Bronchial epithelial cell (primary cell): ENCODE data around the gene SMCHD1. TPM values are rescaled to one million over a fixed set of nuclear protein-coding genes. Genes with fewer than 3 reads are reported as not detected.
"Not testable (repeated sequence)": the region's sequence is repeated elsewhere in the genome, so short reads cannot be mapped to it uniquely, and the experiment has no call there.

Source experiments
- DNase-seq: peaks from one replicate; pipeline ENCODE4 v3.0.0-alpha.2; 2010; ENCODE audit warnings: low read depth
- FAIRE-seq: peaks from 2 replicates; lab custom pipeline; 2011; peaks lifted over from hg19 to GRCh38; lab: Jason Lieb, UNC
- H3K27me3 ChIP-seq: 2 replicates; pipeline ENCODE4 v1.5.1; 2011; ENCODE audit warnings: low read length; ENCODE audit not compliant: control insufficient read depth, insufficient read depth
- H3K36me3 ChIP-seq: 2 replicates; pipeline ENCODE4 v1.5.1; 2011; ENCODE audit warnings: low read length; ENCODE audit not compliant: control insufficient read depth, insufficient read depth
- H3K4me3 ChIP-seq: 2 replicates; pipeline ENCODE4 v1.5.1; 2011; ENCODE audit warnings: mild to moderate bottlenecking, low read depth, low read length, control low read depth
- total RNA-seq: library from RNA; depleted of rRNA; stranded (reverse); fragments of >200 nt; gene quantifications from 2 replicates; pipeline ENCODE4 v1.2.1, GENCODE V29; 2014
- TF ChIP-seq, protein P1 (sequence below): IDR thresholded peaks from 2 replicates; pipeline ENCODE4 v1.5.1; 2011; ENCODE audit warnings: mild to moderate bottlenecking, moderate library complexity, low read length, control low read depth, inconsistent platforms; ENCODE audit not compliant: insufficient read depth, severe bottlenecking

The SMCHD1 gene
- total RNA-seq, 1 donor from 2014 or later, result 45.3 TPM

DNA sequence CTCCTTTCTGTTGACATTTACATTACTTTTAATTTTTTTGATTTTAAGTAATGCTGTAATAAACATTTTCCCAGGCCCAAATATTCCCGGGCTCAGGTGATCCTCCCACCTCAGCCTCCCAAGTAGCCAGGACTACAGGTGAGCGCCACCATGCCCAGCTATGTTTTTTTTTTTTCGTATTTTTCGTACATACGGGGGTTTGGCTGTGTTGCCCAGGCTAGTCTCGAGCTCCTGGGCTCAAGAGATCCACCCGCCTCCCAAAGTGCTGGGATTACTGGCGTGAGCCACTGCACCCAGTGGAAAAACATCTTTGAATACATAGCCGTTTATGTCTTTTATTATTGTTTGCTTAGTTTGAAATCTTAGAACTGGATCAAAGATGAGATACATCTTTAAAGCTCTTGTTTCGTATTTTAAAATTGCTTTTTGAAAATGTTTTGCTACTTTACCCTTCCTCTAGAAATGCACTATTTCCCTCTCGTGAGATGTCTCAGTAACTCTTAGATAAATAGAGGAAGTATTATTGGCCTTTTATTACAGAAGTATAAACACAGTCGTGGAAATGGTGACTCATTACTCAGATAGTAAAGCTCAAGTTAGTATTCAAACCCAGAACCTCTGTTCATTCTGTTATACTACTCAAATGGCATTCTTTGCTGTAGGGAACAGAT lies 2.4 kb downstream of the SMCHD1 start:
- no peaks in the 10 kb centered on the region for H3K36me3 ChIP-seq
- FAIRE-seq (no peak), DNase-seq (peak; percentile 63)
- H3K27me3 ChIP-seq, result no peaks in the 10 kb centered on the region
- TF ChIP-seq, protein P1, sequence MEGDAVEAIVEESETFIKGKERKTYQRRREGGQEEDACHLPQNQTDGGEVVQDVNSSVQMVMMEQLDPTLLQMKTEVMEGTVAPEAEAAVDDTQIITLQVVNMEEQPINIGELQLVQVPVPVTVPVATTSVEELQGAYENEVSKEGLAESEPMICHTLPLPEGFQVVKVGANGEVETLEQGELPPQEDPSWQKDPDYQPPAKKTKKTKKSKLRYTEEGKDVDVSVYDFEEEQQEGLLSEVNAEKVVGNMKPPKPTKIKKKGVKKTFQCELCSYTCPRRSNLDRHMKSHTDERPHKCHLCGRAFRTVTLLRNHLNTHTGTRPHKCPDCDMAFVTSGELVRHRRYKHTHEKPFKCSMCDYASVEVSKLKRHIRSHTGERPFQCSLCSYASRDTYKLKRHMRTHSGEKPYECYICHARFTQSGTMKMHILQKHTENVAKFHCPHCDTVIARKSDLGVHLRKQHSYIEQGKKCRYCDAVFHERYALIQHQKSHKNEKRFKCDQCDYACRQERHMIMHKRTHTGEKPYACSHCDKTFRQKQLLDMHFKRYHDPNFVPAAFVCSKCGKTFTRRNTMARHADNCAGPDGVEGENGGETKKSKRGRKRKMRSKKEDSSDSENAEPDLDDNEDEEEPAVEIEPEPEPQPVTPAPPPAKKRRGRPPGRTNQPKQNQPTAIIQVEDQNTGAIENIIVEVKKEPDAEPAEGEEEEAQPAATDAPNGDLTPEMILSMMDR, result no peak
- H3K4me3 ChIP-seq, result no peak overlapping the region

DNA sequence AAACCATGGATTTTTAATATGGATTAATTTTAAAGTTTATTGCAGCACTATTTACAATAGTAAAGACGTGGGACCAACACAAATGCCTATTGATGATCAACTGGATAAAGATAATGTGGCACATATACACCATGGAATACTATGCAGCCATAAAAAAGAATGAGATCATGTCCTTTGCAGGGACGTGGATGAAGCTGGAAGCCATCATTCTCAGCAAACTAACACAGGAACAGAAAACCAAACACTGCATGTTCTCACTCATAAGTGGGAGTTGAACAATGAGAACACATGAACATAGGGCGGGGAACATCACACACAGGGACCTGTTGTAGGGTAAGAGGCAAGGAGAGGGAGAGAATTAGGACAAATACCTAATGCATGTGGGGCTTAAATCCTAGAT lies 5.3 kb downstream of the SMCHD1 start:
- H3K36me3 ChIP-seq, H3K4me3 ChIP-seq, H3K27me3 ChIP-seq, FAIRE-seq, DNase-seq: not testable (repeated sequence)

DNA sequence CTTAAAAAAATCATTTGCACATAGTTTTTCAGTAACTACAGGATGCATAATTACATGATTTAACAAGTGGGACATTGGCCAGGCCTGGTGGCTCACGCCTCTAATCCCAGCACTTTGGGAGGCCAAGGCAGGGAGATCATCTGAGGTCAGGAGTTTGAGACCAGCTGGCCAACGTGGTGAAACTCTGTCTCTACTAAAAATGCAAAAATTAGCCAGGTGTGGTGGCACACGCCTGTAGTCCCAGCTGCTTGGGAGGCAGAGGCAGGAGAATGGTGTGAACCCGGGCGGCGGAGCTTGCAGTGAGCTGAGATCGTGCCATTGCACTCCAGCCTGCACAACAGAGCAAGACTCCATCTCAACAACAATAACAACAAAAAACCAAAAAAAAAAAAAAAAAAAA lies 6.8 kb downstream of the SMCHD1 start:
- H3K36me3 ChIP-seq, H3K4me3 ChIP-seq, H3K27me3 ChIP-seq, FAIRE-seq, DNase-seq: not testable (repeated sequence)

DNA sequence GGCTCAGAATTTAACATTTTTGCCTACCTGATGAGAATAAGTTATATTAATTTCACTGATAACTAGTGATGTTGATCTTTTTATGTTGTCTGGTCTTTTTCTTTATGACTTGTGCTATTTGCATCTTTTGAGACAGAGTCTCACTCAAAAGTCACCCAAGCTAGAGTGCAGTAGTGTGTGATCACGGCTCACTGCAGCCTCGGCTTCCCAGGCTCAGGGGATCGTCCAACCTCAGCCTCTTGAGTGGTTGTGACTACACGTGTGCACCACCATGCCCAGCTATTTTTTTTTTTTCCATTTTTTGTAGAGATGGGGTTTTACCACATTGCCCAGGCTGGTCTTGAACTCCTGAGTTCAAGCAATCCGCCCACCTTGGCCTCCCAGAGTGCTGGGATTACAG lies 7.5 kb downstream of the SMCHD1 start:
- FAIRE-seq (no peak), DNase-seq (no peak)
- Histone ChIP-seq H3K27me3 (no peaks in the 10 kb centered on the region), H3K36me3 (peaks cover 1% of the 10 kb centered on the region), H3K4me3 (no peak overlapping the region)
- TF ChIP-seq, protein P1, result no peak

DNA sequence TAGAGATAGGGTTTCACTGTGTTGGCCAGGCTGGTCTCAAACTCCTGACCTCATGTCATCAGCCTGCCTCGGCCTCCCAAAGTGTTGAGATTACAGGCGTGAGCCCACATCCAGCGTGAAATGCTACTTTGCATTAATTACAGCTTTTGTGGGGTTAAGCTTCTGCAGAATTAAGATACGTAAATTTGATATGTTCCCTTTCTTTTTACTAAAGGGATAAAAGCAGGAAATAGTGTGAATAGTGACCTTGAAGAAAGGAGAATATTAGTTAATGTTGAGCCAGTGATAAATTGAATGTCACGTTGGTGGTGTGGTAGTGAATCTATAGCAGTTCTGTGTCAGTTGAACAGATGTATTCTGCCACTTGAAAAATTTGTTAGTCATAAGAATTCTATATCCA lies 16.9 kb downstream of the SMCHD1 start:
- no peak overlapping the region for H3K4me3 ChIP-seq
- TF ChIP-seq, protein P1, result no peak
- peaks cover 8% of the 10 kb centered on the region for H3K36me3 ChIP-seq
- DNase-seq (no peak), FAIRE-seq (no peak)
- no peaks in the 10 kb centered on the region for H3K27me3 ChIP-seq

DNA sequence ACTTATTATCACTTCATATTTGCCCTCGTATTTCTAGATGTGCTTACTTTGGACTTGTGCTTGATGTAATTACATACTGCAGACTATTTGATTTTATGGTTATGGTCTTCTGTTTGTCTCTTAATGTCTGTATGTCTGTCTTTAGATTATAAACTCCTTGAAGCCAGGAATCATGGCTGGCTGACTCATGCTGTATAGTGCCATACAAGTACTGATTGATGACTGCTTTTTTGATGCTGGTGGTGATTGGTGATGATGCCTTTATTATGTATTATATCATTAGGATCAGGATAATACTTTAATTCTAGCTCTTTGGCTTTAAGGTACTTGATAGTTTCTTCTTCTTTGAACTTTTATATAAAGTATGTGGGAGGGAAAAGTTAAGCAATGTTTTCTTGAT lies 17.3 kb downstream of the SMCHD1 start:
- TF ChIP-seq, protein P1, result no peak
- H3K4me3 ChIP-seq, result no peak overlapping the region
- peaks cover 8% of the 10 kb centered on the region for H3K36me3 ChIP-seq
- FAIRE-seq, result no peak
- DNase-seq, result no peak
- H3K27me3 ChIP-seq, result no peaks in the 10 kb centered on the region

DNA sequence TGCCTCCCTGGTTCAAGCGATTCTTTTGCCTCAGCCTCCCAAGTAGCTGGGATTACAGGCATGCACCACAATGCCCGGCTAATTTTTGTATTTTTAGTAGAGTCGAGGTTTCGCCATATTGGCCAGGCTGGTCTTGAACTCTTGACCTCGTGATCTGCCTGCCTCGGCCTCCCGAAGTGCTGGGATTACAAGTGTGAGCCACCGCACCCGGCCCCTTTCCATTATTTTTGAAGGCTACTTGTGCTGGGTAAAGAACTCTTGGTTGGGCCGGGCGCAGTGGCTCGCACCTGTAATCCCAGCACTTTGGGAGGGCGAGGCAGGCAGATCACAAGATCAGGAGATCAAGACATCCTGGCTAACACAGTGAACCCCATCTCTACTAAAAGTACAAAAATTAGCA lies 23.4 kb downstream of the SMCHD1 start:
- FAIRE-seq, H3K36me3 ChIP-seq, H3K4me3 ChIP-seq, DNase-seq, H3K27me3 ChIP-seq: not testable (repeated sequence)
